ENCODE measurements around the gene CNTNAP2.

DNA sequence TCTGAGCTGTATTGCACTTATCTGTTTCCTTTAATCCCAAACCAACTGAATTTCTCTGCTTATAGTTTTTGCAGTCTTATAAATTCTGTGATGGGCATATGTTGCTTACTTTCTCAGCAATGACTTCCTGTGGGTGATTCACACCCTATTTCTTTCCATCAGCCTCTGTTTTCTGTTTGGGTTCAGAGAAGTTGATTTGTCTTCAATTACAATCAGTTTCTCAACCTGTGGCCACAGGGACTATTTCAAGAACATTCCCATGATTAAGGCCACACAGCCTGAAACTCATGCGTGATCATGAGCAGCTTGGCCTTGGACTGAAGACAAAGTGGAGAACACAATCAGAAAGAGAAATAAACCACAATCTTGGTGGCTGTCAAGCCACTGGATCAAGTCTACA lies 1299.4 kb downstream of the CNTNAP2 start:
- TF ChIP-seq, protein P1, sequence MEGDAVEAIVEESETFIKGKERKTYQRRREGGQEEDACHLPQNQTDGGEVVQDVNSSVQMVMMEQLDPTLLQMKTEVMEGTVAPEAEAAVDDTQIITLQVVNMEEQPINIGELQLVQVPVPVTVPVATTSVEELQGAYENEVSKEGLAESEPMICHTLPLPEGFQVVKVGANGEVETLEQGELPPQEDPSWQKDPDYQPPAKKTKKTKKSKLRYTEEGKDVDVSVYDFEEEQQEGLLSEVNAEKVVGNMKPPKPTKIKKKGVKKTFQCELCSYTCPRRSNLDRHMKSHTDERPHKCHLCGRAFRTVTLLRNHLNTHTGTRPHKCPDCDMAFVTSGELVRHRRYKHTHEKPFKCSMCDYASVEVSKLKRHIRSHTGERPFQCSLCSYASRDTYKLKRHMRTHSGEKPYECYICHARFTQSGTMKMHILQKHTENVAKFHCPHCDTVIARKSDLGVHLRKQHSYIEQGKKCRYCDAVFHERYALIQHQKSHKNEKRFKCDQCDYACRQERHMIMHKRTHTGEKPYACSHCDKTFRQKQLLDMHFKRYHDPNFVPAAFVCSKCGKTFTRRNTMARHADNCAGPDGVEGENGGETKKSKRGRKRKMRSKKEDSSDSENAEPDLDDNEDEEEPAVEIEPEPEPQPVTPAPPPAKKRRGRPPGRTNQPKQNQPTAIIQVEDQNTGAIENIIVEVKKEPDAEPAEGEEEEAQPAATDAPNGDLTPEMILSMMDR (IDR thresholded peaks at IDR 0.05) = no peak
- no peak for TF ChIP-seq EP300 (IDR thresholded peaks at IDR 0.05)

Measured in suprapubic skin (tissue), 3 donors.